ENCODE measurements around the gene ASAP3.
"Not testable (repeated sequence)": the region's sequence is repeated elsewhere in the genome, so short reads cannot be mapped to it uniquely, and the experiment has no call there.

DNA sequence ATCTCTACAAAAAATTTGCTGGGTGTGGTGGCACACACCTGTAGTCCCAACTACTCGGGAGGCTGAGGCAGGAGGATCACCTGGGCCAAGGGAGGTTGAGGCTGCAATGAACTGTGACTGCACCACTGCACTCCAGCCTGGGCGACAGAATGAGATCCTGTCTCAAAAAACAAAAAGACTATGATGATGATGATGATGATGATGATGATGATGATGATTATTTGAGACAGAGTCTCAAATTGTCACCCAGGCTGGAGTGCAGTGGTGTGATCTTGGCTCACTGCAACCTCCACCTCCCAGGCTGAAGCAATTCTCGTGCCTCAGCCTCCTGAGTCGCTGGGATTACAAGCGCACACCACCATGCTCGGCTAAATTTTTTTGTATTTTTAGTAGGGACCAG, 8.8 kb upstream of the ASAP3 start:
- TF ChIP-seq, protein P1, sequence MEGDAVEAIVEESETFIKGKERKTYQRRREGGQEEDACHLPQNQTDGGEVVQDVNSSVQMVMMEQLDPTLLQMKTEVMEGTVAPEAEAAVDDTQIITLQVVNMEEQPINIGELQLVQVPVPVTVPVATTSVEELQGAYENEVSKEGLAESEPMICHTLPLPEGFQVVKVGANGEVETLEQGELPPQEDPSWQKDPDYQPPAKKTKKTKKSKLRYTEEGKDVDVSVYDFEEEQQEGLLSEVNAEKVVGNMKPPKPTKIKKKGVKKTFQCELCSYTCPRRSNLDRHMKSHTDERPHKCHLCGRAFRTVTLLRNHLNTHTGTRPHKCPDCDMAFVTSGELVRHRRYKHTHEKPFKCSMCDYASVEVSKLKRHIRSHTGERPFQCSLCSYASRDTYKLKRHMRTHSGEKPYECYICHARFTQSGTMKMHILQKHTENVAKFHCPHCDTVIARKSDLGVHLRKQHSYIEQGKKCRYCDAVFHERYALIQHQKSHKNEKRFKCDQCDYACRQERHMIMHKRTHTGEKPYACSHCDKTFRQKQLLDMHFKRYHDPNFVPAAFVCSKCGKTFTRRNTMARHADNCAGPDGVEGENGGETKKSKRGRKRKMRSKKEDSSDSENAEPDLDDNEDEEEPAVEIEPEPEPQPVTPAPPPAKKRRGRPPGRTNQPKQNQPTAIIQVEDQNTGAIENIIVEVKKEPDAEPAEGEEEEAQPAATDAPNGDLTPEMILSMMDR (IDR thresholded peaks at IDR 0.05; ENCODE audit: low read depth, low read length) = not testable (repeated sequence)
- TF ChIP-seq EZH2phosphoT487 (IDR thresholded peaks at IDR 0.05; ENCODE audit: low read depth) = not testable (repeated sequence)
